Measurements from ENCODE around the gene VSIR. TPM values are rescaled to one million over a fixed set of nuclear protein-coding genes. Genes with fewer than 3 reads are reported as not detected.

Gene VSIR
- total RNA-seq, 1 experiment from 2014 or later = 3.6 TPM

DNA sequence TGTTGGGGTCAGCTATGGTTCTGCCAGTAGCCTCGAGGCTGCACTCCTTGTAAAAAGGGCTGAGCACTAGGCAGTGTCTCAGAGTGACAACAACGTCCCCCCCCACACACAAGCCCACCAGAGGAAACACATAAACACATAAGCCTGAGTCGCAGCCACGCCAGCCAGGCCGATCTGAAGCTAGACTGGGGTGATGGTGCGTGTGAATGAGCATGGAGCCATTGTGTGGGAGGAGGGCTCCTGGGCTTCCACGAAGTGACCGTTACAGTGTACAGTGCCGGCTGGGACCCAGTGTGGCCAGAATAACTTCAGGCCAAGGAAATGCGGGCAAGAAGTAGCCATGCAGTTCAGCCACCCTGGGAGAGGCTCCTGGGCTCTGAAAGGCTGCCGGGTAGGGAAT is 50.0 kb downstream of the VSIR start:
- Mint-ChIP-seq H3K4me1 (ENCODE audit: insufficient read depth, unreplicated experiment) (peaks cover 7% of the 10 kb centered on the region), H3K4me3 (ENCODE audit: unreplicated experiment) (no peak overlapping the region), H3K27ac (ENCODE audit: low read depth, unreplicated experiment) (no peak overlapping the region), H3K36me3 (ENCODE audit: insufficient read depth, unreplicated experiment) (no peaks in the 10 kb centered on the region), H3K9me3 (ENCODE audit: unreplicated experiment) (no peaks in the 10 kb centered on the region), H3K27me3 (ENCODE audit: insufficient read depth, unreplicated experiment) (no peaks in the 10 kb centered on the region)
- intact Hi-C loops (cut with micrococcal nuclease) = no loop called here
- ChIA-PET CTCF (no interaction called here), POLR2A (interaction anchor here (0.7 kb wide), 1 partner anchor 109 kb away, joined by 3 read pairs; no protein-coding TSS in a partner anchor)
- no TSS peak for BruUV-seq (replicated peaks)
- no peak for DNase-seq (ENCODE audit: unreplicated experiment)
- TF ChIP-seq, protein P1, sequence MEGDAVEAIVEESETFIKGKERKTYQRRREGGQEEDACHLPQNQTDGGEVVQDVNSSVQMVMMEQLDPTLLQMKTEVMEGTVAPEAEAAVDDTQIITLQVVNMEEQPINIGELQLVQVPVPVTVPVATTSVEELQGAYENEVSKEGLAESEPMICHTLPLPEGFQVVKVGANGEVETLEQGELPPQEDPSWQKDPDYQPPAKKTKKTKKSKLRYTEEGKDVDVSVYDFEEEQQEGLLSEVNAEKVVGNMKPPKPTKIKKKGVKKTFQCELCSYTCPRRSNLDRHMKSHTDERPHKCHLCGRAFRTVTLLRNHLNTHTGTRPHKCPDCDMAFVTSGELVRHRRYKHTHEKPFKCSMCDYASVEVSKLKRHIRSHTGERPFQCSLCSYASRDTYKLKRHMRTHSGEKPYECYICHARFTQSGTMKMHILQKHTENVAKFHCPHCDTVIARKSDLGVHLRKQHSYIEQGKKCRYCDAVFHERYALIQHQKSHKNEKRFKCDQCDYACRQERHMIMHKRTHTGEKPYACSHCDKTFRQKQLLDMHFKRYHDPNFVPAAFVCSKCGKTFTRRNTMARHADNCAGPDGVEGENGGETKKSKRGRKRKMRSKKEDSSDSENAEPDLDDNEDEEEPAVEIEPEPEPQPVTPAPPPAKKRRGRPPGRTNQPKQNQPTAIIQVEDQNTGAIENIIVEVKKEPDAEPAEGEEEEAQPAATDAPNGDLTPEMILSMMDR (IDR thresholded peaks at IDR 0.05; ENCODE audit: unreplicated experiment) = no peak

DNA sequence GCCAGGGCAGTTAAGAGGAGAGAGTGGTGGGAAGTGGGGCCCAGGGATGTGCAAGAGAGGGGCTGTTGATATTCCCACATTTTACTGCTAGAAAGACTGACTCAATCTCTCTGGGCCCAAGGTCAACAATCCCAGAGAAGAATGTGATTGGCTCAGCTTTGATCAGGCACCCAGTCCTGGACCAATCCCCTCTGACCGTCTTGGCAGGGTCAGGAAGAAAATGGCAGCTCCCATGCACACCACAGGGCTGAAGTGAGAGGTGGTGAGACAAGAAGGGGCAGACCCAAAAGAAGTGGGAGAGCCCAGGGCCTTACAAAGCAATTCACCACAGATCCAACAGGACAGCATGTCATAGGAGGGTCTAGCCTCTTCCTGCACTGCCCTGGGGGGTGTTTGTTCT is 50.5 kb downstream of the VSIR start:
- H3K36me3 Mint-ChIP-seq (ENCODE audit: insufficient read depth, unreplicated experiment) = no peaks in the 10 kb centered on the region
- H3K27ac Mint-ChIP-seq (ENCODE audit: low read depth, unreplicated experiment) = no peak overlapping the region
- CTCF ChIA-PET = interaction anchor here (0.7 kb wide), 1 partner anchor 14 kb away, joined by 3 read pairs; no protein-coding TSS in a partner anchor
- no peaks in the 10 kb centered on the region for H3K27me3 Mint-ChIP-seq (ENCODE audit: insufficient read depth, unreplicated experiment)
- H3K4me3 Mint-ChIP-seq (ENCODE audit: unreplicated experiment) = no peak overlapping the region
- no peak for DNase-seq (ENCODE audit: unreplicated experiment)
- no TSS peak for BruUV-seq (replicated peaks)
- H3K9me3 Mint-ChIP-seq (ENCODE audit: unreplicated experiment) = no peaks in the 10 kb centered on the region
- H3K4me1 Mint-ChIP-seq (ENCODE audit: insufficient read depth, unreplicated experiment) = peaks cover 4% of the 10 kb centered on the region
- intact Hi-C loops (cut with micrococcal nuclease) = no loop called here
- TF ChIP-seq, protein P1 (IDR thresholded peaks at IDR 0.05; ENCODE audit: unreplicated experiment) = no peak
- POLR2A ChIA-PET = interaction anchor here (0.7 kb wide), 1 partner anchor 109 kb away, joined by 3 read pairs; no protein-coding TSS in a partner anchor

DNA sequence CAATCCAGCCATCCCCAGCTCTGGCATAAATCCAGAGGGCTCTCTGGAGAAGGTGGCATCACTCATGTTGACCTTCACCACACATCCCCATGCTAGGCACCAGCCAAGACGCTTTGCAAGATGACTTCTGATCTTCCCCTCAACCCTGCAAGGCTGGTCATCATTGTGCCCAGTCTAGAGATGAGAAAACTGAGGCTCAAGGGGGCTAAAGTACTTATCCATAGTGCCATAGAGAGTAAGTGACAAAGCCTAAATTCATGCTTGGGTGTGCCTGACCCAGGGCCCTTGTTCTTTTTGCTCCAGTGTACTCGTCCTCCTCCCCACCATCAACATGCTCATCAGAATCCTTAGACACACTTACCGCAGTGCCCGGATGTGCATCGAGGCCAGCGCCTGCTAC is 52.0 kb downstream of the VSIR start:
- POLR2A ChIA-PET = no interaction called here
- no peaks in the 10 kb centered on the region for H3K27me3 Mint-ChIP-seq (ENCODE audit: insufficient read depth, unreplicated experiment)
- H3K4me1 Mint-ChIP-seq (ENCODE audit: insufficient read depth, unreplicated experiment) = no peaks in the 10 kb centered on the region
- no TSS peak for BruUV-seq (replicated peaks)
- H3K27ac Mint-ChIP-seq (ENCODE audit: low read depth, unreplicated experiment) = no peak overlapping the region
- TF ChIP-seq, protein P1 (IDR thresholded peaks at IDR 0.05; ENCODE audit: unreplicated experiment) = no peak
- no peak overlapping the region for H3K4me3 Mint-ChIP-seq (ENCODE audit: unreplicated experiment)
- no peak for DNase-seq (ENCODE audit: unreplicated experiment)
- no peaks in the 10 kb centered on the region for H3K36me3 Mint-ChIP-seq (ENCODE audit: insufficient read depth, unreplicated experiment)
- no peaks in the 10 kb centered on the region for H3K9me3 Mint-ChIP-seq (ENCODE audit: unreplicated experiment)
- intact Hi-C loops (cut with micrococcal nuclease) = no loop called here
- CTCF ChIA-PET = no interaction called here

DNA sequence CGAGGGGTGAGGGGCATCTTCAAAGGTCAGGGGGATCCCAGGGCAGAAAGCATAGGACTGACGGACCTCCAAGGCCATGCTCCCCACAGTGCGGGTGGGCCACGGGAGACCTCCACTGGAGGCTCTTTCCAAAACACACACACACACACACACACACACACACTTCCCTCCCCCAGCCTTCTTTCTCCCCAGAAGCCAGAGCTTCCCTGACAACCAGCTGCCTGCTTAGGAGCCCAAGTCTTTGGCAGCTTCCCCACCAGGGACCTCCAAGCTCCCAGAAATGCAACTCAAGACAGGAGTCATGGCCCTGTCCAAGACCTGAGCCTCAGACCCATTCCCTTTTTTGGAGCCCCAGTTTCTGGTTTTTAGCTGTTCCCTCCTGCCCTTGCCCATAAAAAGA is 53.0 kb downstream of the VSIR start:
- POLR2A ChIA-PET = interaction anchor here (0.7 to 0.8 kb wide), 2 partner anchors 10 to 572 kb away, joined by 3 to 4 read pairs; no protein-coding TSS in a partner anchor
- Mint-ChIP-seq H3K27ac (ENCODE audit: low read depth, unreplicated experiment) (no peak overlapping the region), H3K36me3 (ENCODE audit: insufficient read depth, unreplicated experiment) (no peaks in the 10 kb centered on the region), H3K27me3 (ENCODE audit: insufficient read depth, unreplicated experiment) (no peaks in the 10 kb centered on the region), H3K9me3 (ENCODE audit: unreplicated experiment) (no peaks in the 10 kb centered on the region), H3K4me1 (ENCODE audit: insufficient read depth, unreplicated experiment) (no peaks in the 10 kb centered on the region), H3K4me3 (ENCODE audit: unreplicated experiment) (no peak overlapping the region)
- TF ChIP-seq, protein P1 (IDR thresholded peaks at IDR 0.05; ENCODE audit: unreplicated experiment) = no peak
- no peak for DNase-seq (ENCODE audit: unreplicated experiment)
- CTCF ChIA-PET = no interaction called here
- no TSS peak for BruUV-seq (replicated peaks)
- intact Hi-C loops (cut with micrococcal nuclease) = no loop called here

Measured in MCF 10A (cell line).